Peyer's patch (tissue), 4 donors: ENCODE results near the gene NHEJ1. TPM values are rescaled to one million over a fixed set of nuclear protein-coding genes. Genes with fewer than 3 reads are reported as not detected.

Experiments
- DNase-seq, 3 donors: peaks; one replicate each; pipeline ENCODE4 v3.0.0-alpha.2; 2017 to 2019
- H3K27ac ChIP-seq, 4 donors: fragments of 200-600 bp; sonication (generic); one replicate each; pipeline ENCODE4 v1.5.1; 2016 to 2019
- H3K27me3 ChIP-seq, 2 donors: fragments of 200-600 bp; sonication (generic); one replicate each; pipeline ENCODE4 v1.5.1; 2019
- H3K36me3 ChIP-seq, 3 donors: fragments of 200-600 bp; sonication (generic); one replicate each; pipeline ENCODE4 v1.5.1; 2016 to 2019
- H3K4me1 ChIP-seq, 4 donors: fragments of 200-600 bp; sonication (generic); one replicate each; pipeline ENCODE4 v1.5.1; 2016 to 2019
- H3K4me3 ChIP-seq, 4 donors: fragments of 200-600 bp; sonication (generic); 1 replicate in 3 of 4; 2 replicates in 1 of 4; pipeline ENCODE4 v1.5.1; 2016 to 2019; ENCODE audit warnings: mild to moderate bottlenecking in 1 of 4
- H3K9me3 ChIP-seq, 4 donors: fragments of 200-600 bp; sonication (generic); one replicate each; pipeline ENCODE4 v1.5.1; 2016 to 2019; ENCODE audit warnings: mild to moderate bottlenecking in 1 of 4
- CTCF ChIP-seq, 6 experiments: fragments of 450-650 bp in 4 of 6; fragments of 200-600 bp in 2 of 6; sonication (generic) in 1 of 6; IDR thresholded peaks; one replicate each; pipeline ENCODE4 v1.5.1; 2017 to 2019; ENCODE audit warnings: antibody characterized with exemption in 6 of 6, mild to moderate bottlenecking in 3 of 6, moderate library complexity in 1 of 6
- POLR2A ChIP-seq, 2 donors: fragments of 450-650 bp; IDR thresholded peaks; one replicate each; pipeline ENCODE4 v1.5.1; 2017; ENCODE audit warnings: antibody characterized with exemption in 2 of 2, mild to moderate bottlenecking in 2 of 2, moderate library complexity in 2 of 2
- total RNA-seq, 4 donors: library from RNA; depleted of rRNA; stranded (reverse); fragments of >200 nt; gene quantifications; one replicate each; pipeline ENCODE4 v1.1.0, GENCODE V29; 2016

NHEJ1 gene
- total RNA-seq, 4 donors from 2014 or later, result 28.1 to 91.6 (median 67.2) TPM

GRCh38 chr2:219109471-219109870 is 51.1 kb downstream of the NHEJ1 start:
- Histone ChIP-seq H3K36me3 (no peaks in the 10 kb centered on the region), H3K9me3 (no peaks in the 10 kb centered on the region), H3K4me3 (no peak overlapping the region), H3K27ac (peak overlapping the region in 1 of 4 donors; percentile 6), H3K27me3 (no peaks in the 10 kb centered on the region), H3K4me1 (peaks cover 0 to 48% (median 0%) of the 10 kb centered on the region in 4 donors)
- TF ChIP-seq POLR2A (IDR thresholded peaks at IDR 0.05) (no peak), CTCF (IDR thresholded peaks at IDR 0.05) (no peak)
- peak in 2 of 3 donors; percentile 63 to 73 for DNase-seq

DNA sequence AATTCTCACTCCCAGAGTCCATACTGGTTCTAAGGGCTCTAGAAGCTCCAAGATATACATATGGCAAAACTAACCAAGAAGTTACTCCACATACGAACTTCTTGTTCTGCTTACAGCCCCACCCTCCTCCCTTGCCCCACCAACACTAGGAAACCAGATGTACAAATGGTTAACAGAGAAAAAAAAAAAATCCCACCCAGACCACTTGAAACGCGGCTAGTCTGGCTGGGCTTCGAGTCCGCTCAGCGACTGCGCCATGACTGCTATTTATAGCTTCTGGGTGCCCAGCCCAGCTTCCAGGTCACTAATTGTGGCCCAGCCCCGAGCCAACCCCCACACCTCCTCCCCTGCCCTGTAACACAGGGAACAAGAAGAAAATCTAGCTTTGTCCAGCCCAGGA is 52.9 kb downstream of the NHEJ1 start:
- Histone ChIP-seq H3K27me3 (no peaks in the 10 kb centered on the region), H3K4me3 (no peak overlapping the region), H3K36me3 (no peaks in the 10 kb centered on the region), H3K9me3 (no peaks in the 10 kb centered on the region), H3K4me1 (peaks cover 0 to 40% (median 0%) of the 10 kb centered on the region in 4 donors), H3K27ac (no peak overlapping the region)
- no peak for DNase-seq
- no peak for TF ChIP-seq CTCF (IDR thresholded peaks at IDR 0.05)
- TF ChIP-seq POLR2A (IDR thresholded peaks at IDR 0.05), result no peak

DNA sequence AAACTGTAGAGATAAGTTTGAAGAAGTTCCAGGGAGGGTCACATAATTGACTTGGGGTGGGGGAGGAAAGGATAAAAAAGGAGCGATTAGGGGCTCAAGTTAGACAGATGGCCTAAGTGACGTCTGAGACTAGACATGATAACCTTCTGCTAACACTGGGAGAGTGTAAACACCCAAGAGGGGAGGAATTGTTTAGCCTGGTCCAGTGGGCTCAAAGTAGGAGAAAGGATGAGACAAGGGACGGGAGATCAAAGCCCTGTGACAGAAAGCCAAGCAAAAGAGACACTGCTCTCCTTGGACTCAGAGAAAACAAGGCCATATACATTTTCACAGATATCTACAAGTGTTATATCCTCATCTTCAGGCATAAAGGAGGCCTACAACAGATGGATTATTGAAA is 54.4 kb downstream of the NHEJ1 start:
- no peak for DNase-seq
- no peak overlapping the region for H3K4me3 ChIP-seq

GRCh38 chr2:219104107-219105035 is 56.2 kb downstream of the NHEJ1 start:
- no peak for DNase-seq
- no peak overlapping the region for H3K27ac ChIP-seq
- TF ChIP-seq CTCF (IDR thresholded peaks at IDR 0.05) (peak; percentile 27 to 80 (median 66)), POLR2A (IDR thresholded peaks at IDR 0.05) (no peak)
- peaks cover 0 to 10% (median 0%) of the 10 kb centered on the region in 3 donors for H3K36me3 ChIP-seq
- no peak overlapping the region for H3K4me3 ChIP-seq
- no peaks in the 10 kb centered on the region for H3K27me3 ChIP-seq
- no peaks in the 10 kb centered on the region for H3K9me3 ChIP-seq
- H3K4me1 ChIP-seq, result peaks cover 0 to 9% (median 0%) of the 10 kb centered on the region in 4 donors

More for the DNA sequence above, 54.4 kb downstream of the NHEJ1 start:
- Histone ChIP-seq H3K9me3 (no peaks in the 10 kb centered on the region), H3K27me3 (no peaks in the 10 kb centered on the region), H3K36me3 (peaks cover 0 to 10% (median 0%) of the 10 kb centered on the region in 3 donors), H3K4me1 (peaks cover 0 to 25% (median 0%) of the 10 kb centered on the region in 4 donors), H3K27ac (no peak overlapping the region)
- TF ChIP-seq POLR2A (IDR thresholded peaks at IDR 0.05) (no peak), CTCF (IDR thresholded peaks at IDR 0.05) (no peak)

DNA sequence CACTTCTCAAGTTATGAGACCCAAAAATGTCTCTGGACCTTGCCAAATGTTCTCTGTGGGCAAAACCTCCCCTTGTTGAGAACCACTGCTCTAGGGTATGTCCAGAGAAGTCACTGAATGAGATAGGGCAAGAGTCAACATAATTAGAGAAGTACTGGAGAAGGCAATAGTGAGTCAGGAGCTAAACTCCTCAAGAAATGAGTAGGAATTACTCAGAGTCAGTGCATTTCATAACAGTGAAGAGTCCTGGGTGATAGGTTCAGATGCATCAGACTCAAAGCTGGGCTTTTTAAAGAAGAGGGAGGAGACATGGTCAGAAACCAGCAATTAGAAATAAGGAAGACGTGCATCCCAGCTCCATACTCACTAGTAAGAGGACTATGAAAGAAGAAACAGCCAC is 61.3 kb downstream of the NHEJ1 start:
- H3K27me3 ChIP-seq, result no peaks in the 10 kb centered on the region
- DNase-seq, result no peak
- no peak overlapping the region for H3K4me3 ChIP-seq
- no peaks in the 10 kb centered on the region for H3K4me1 ChIP-seq
- no peak for TF ChIP-seq CTCF (IDR thresholded peaks at IDR 0.05)
- peaks cover 0 to 15% (median 0%) of the 10 kb centered on the region in 3 donors for H3K36me3 ChIP-seq
- H3K9me3 ChIP-seq, result no peaks in the 10 kb centered on the region
- H3K27ac ChIP-seq, result no peak overlapping the region
